Chondrocyte (in vitro differentiated cells): ENCODE measurements around the gene ZNF429. TPM values are rescaled to one million over a fixed set of nuclear protein-coding genes. Genes with fewer than 3 reads are reported as not detected.

Source experiments
- DNase-seq: peaks from one replicate; pipeline ENCODE4 v3.0.0; 2021; ENCODE audit warnings: mixed read lengths, low spot score
- H3K27ac Mint-ChIP-seq: one replicate; pipeline ENCODE4 v1.8.0; 2021; ENCODE audit warnings: mild to moderate bottlenecking, moderate library complexity, mixed read lengths; ENCODE audit not compliant: unreplicated experiment
- H3K27me3 Mint-ChIP-seq: 2 replicates; pipeline ENCODE4 v1.8.0; 2021; ENCODE audit warnings: low read depth, mixed read lengths
- H3K36me3 Mint-ChIP-seq: 2 replicates; pipeline ENCODE4 v1.8.0; 2021; ENCODE audit warnings: low read depth, mixed read lengths
- H3K4me1 Mint-ChIP-seq: 2 replicates; pipeline ENCODE4 v1.8.0; 2021; ENCODE audit warnings: low read depth, mild to moderate bottlenecking, mixed read lengths
- H3K4me3 Mint-ChIP-seq: one replicate; pipeline ENCODE4 v1.8.0; 2021; ENCODE audit warnings: mild to moderate bottlenecking, moderate library complexity, mixed read lengths; ENCODE audit not compliant: unreplicated experiment
- H3K9me3 Mint-ChIP-seq: 2 replicates; pipeline ENCODE4 v1.8.0; 2021; ENCODE audit warnings: low read depth, mixed read lengths
- total RNA-seq: library from RNA; stranded (reverse); gene quantifications from 3 replicates; pipeline ENCODE4 v1.2.1, GENCODE V29; 2021
- TF ChIP-seq, protein P1 (sequence below): fragments of 200-600 bp; sonication (generic); IDR thresholded peaks from 2 replicates; pipeline ENCODE4 v1.5.0; 2021; ENCODE audit warnings: antibody characterized with exemption, mild to moderate bottlenecking, moderate library complexity

ZNF429 gene
- total RNA-seq, 1 donor from 2014 or later, result 6.7 TPM

- Mint-ChIP-seq H3K4me3 (no peak overlapping the region), H3K36me3 (peaks cover 4% of the 10 kb centered on the region), H3K9me3 (peaks cover 62% of the 10 kb centered on the region), H3K4me1 (no peaks in the 10 kb centered on the region), H3K27me3 (no peaks in the 10 kb centered on the region), H3K27ac (no peak overlapping the region)
- DNase-seq, result no peak
- TF ChIP-seq, protein P1, sequence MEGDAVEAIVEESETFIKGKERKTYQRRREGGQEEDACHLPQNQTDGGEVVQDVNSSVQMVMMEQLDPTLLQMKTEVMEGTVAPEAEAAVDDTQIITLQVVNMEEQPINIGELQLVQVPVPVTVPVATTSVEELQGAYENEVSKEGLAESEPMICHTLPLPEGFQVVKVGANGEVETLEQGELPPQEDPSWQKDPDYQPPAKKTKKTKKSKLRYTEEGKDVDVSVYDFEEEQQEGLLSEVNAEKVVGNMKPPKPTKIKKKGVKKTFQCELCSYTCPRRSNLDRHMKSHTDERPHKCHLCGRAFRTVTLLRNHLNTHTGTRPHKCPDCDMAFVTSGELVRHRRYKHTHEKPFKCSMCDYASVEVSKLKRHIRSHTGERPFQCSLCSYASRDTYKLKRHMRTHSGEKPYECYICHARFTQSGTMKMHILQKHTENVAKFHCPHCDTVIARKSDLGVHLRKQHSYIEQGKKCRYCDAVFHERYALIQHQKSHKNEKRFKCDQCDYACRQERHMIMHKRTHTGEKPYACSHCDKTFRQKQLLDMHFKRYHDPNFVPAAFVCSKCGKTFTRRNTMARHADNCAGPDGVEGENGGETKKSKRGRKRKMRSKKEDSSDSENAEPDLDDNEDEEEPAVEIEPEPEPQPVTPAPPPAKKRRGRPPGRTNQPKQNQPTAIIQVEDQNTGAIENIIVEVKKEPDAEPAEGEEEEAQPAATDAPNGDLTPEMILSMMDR, result no peak
These were observed 71.1 kb downstream of the ZNF429 start for GRCh38 chr19:21576481-21576880.

DNA sequence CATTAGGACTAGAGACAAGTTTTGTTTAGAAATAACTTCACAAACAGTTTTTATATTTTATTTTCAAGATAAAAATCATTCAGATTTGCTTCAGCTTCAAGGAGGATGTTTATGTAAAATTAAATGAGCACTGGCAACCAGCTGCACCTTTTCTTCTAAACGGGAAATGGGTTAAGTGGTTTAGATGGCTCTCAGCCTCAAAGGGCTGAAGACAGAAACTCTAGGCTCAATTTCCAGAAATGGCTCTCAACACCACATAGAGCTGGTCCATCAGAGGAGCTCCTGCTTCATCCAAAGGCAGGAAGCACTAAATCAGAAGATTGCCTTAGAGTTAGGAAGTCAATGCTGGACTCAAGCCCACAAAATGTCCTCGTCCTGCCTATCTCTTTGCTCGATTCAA lies 74.7 kb downstream of the ZNF429 start:
- no peak for DNase-seq
- TF ChIP-seq, protein P1, result no peak
- H3K4me3 Mint-ChIP-seq, result no peak overlapping the region
- peaks cover 56% of the 10 kb centered on the region for H3K9me3 Mint-ChIP-seq
- H3K4me1 Mint-ChIP-seq, result no peaks in the 10 kb centered on the region
- no peaks in the 10 kb centered on the region for H3K27me3 Mint-ChIP-seq
- no peak overlapping the region for H3K27ac Mint-ChIP-seq
- H3K36me3 Mint-ChIP-seq, result peaks cover 4% of the 10 kb centered on the region

DNA sequence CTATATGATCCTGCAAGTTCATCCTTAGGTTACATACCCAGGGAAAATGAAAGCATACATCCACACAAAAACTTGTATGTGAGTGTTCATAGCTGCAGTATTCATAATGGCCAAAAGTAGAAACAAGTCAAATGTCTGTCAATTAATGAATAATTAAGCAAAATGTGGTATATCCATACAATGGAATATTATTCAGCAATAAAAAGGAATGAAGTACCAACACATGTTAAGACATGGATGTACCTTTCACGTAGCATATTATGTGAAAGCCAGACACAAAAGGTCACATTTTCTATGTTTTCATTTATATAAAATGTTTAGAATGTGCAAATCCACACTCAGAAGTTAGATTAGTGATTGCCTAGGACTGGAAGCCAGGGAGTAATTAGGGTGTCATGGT lies 75.4 kb downstream of the ZNF429 start:
- no peak overlapping the region for H3K4me3 Mint-ChIP-seq
- peaks cover 51% of the 10 kb centered on the region for H3K9me3 Mint-ChIP-seq

DNA sequence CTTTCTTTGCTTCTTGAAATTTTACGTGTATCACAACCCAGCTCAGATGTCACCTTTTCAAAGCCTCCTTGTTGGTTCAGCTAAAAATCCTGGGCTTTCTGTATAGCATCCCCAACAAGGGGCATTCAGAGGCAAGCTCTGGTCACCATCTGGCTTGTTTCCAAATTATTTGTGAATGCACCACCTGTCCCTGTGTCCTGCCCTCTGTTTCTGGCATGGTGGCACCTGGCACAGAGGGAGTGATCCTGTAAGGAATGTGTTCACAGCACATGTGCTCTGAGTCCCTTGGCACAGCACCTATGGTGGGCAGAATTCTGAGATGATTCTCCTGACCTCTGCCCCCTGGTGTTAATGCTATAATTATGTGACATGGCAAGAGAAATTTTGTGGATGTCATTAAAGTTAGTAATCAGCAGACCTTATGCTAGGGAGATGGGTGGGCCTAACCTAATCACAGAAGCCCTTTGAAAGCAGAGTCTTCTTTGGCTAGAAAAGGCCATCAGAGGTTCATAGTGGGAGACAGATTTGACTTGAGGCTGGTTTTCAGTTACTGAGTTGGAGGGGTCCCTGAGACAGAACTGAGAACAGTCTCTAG lies 76.3 kb downstream of the ZNF429 start:
- no peak for DNase-seq
- peaks cover 4% of the 10 kb centered on the region for H3K36me3 Mint-ChIP-seq
- H3K4me3 Mint-ChIP-seq, result no peak overlapping the region
- H3K4me1 Mint-ChIP-seq, result no peaks in the 10 kb centered on the region
- no peaks in the 10 kb centered on the region for H3K27me3 Mint-ChIP-seq
- H3K27ac Mint-ChIP-seq, result no peak overlapping the region
- TF ChIP-seq, protein P1, result no peak
- peaks cover 44% of the 10 kb centered on the region for H3K9me3 Mint-ChIP-seq

More for the DNA sequence above, 75.4 kb downstream of the ZNF429 start:
- Mint-ChIP-seq H3K27me3 (no peaks in the 10 kb centered on the region), H3K4me1 (no peaks in the 10 kb centered on the region), H3K27ac (no peak overlapping the region), H3K36me3 (peaks cover 4% of the 10 kb centered on the region)
- DNase-seq, result no peak
- TF ChIP-seq, protein P1, result no peak

GRCh38 chr19:21584537-21584936 lies 79.1 kb downstream of the ZNF429 start:
- no peak overlapping the region for H3K4me3 Mint-ChIP-seq
- no peak overlapping the region for H3K27ac Mint-ChIP-seq
- no peak for DNase-seq
- H3K9me3 Mint-ChIP-seq, result peaks cover 40% of the 10 kb centered on the region
- H3K4me1 Mint-ChIP-seq, result peaks cover 2% of the 10 kb centered on the region
- no peaks in the 10 kb centered on the region for H3K27me3 Mint-ChIP-seq
- TF ChIP-seq, protein P1, result no peak
- no peaks in the 10 kb centered on the region for H3K36me3 Mint-ChIP-seq
